Adipocyte (in vitro differentiated cells): ENCODE data around the gene RAB15.
A peak's percentile ranks its signal among the peaks of the same experiment; 100 is the strongest.

ENCODE experiments used
- DNase-seq: peaks from one replicate; pipeline ENCODE4 v3.0.0-alpha.2; 2015; ENCODE audit warnings: low read depth
- H3K27me3 ChIP-seq: replicated peaks from 2 replicates; pipeline ENCODE4 v1.7.0; 2013; ENCODE audit warnings: mild to moderate bottlenecking, low read length, moderate library complexity; ENCODE audit not compliant: control insufficient read depth, insufficient read depth
- H3K36me3 ChIP-seq: 2 replicates; pipeline ENCODE4 v1.7.0; 2013; ENCODE audit warnings: low read length, mild to moderate bottlenecking, moderate library complexity; ENCODE audit not compliant: control insufficient read depth, insufficient read depth, severe bottlenecking
- H3K4me1 ChIP-seq: 2 replicates; pipeline ENCODE4 v1.7.0; 2013; ENCODE audit warnings: mild to moderate bottlenecking, low read length, moderate library complexity; ENCODE audit not compliant: control insufficient read depth, insufficient read depth
- H3K4me3 ChIP-seq: 2 replicates; pipeline ENCODE4 v1.7.0; 2013; ENCODE audit warnings: mild to moderate bottlenecking, low read length, moderate library complexity
- H3K9ac ChIP-seq: 2 replicates; pipeline ENCODE4 v1.7.0; 2013; ENCODE audit warnings: mild to moderate bottlenecking, low read length, moderate library complexity
- H3K9me3 ChIP-seq: 2 replicates; pipeline ENCODE4 v1.7.0; 2013; ENCODE audit warnings: mild to moderate bottlenecking, low read length, moderate library complexity; ENCODE audit not compliant: control insufficient read depth

Gene RAB15

DNA sequence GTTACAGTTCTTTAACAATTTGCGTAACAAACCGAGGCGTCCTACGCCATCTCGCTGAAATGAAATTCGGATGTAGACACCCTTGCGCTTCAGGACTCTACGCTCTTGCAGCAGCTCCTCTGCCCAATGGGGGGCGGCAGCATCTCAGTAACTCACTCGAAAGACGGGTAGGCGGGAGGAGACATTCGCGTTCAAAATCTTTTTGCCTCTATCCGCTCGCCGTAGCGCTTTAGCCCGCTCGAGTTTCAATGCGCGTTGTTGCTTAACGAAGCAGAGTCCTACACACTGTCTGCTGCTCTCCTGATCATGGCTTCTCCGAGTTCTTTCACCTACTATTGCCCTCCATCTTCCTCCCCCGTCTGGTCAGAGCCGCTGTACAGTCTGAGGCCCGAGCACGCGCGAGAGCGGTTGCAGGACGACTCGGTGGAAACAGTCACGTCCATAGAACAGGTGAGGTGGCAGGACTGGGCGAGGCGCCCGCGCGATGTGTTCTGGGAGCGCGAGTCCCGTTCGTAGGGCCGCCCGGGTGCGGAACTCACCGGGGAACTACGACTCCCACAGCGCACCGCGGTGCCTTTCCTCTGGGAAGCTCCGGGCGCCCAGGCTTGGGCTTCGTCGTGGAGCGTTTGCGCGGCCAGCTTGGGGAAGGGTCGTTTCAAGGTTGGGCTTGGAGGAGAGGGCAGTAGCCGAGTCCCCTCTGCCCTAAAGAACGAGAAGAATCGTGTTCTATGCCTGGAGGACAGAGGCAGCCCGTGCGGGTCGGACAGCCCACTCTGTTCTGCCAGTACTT is 14.7 kb upstream of the RAB15 start, which contains the start of gene FNTB:
FNTB (plus strand) TSS at position 248 of the 790 bp plus-strand sequence; CDS start at position 307, 59 bp downstream.
- no peaks in the 10 kb centered on the region for H3K36me3 ChIP-seq
- peaks cover 13% of the 10 kb centered on the region for H3K4me1 ChIP-seq
- peak; percentile 98 for DNase-seq
- H3K9ac ChIP-seq = peak within 1 kb of the TSS; percentile 95
- no peaks in the 10 kb centered on the region for H3K27me3 ChIP-seq
- peak within 1 kb of the TSS; percentile 96 for H3K4me3 ChIP-seq
- H3K9me3 ChIP-seq = no peaks in the 10 kb centered on the region

DNA sequence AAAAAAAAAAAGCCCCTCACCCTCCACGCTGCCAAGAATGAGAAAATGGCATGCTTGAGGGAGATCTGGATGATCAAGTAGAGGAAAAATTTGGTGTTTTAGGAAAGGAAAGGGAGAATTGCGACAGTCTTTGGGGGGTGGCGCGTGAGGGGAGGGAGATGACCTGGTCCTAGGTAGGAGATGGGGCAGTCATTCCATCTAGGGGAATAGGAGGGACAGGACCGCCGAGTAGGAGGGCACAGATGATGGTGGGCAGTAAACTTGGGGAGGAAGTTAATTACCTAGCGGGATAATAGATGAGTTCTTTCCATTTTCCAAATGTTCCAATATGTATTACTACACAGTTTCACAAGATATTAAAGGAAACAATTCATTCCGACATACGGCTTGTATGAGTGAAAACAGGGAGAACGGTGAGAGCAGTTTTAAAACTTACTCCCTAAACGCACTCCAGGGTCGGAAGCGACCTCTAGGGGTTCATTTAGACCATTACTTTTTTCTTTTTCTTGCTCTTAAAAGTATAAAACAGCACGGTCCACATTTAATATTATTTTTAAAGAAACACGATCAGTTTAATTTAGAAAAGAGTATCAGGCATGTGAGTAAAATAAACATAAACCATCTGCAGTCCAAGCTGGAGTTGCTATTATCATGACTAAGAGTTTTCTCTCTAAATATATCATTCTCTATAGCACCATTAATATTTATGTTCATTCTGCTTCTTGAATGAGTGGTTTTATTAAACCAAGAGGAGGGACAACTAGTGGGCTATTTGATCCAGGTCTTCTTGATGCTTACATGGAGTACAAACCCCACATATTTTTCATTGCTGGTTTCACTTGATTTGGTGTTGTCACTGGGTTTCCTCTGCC is 11.5 kb upstream of the RAB15 start:
- DNase-seq = peak; percentile 84
- Histone ChIP-seq H3K9me3 (no peaks in the 10 kb centered on the region), H3K4me3 (peak overlapping the region; percentile 75)

DNA sequence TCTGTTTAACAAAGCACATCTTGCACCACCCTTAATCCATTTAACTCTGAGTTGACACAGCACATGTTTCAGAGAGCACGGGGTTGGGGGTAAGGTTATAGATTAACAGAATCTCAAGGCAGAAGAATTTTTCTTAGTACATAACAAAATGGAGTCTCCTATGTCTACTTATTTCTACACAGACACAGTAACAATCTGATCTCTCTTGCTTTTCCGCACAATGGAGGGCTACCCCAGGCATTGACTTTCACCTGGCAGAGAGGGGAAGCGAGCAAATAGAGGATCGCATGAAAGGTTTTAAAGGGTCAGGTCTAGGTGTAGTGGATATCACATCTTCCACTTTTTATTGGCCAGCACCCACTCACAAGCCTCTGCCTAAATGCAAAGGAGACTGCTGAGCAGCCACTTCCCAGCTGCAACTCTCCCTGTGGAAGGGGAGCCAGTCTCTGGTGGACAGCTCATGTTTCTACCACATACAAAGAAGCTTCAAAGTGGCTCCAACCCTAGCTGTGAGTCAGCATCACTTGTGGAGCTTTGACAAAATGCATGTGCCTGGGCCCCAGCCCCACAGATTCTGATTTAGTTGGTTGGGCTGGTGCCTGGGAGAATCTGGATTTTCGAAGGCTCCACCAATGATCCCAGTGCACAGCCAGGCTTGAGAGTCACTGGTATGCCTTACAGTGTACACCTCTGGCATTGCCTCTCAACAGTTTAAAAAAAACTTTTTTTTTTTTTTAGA is 7.4 kb upstream of the RAB15 start:
- no peaks in the 10 kb centered on the region for H3K9me3 ChIP-seq
- H3K4me3 ChIP-seq = no peak overlapping the region
- peak; percentile 45 for DNase-seq
- no peak overlapping the region for H3K9ac ChIP-seq
- H3K27me3 ChIP-seq = peaks cover 4% of the 10 kb centered on the region
- H3K36me3 ChIP-seq = no peaks in the 10 kb centered on the region
- no peaks in the 10 kb centered on the region for H3K4me1 ChIP-seq

More for the DNA sequence above, 11.5 kb upstream of the RAB15 start:
- Histone ChIP-seq H3K4me1 (peaks cover 13% of the 10 kb centered on the region), H3K27me3 (no peaks in the 10 kb centered on the region), H3K36me3 (no peaks in the 10 kb centered on the region), H3K9ac (peak overlapping the region; percentile 19)

- Histone ChIP-seq H3K4me3 (no peak overlapping the region), H3K27me3 (peaks cover 4% of the 10 kb centered on the region), H3K9ac (no peak overlapping the region), H3K9me3 (no peaks in the 10 kb centered on the region), H3K4me1 (no peaks in the 10 kb centered on the region), H3K36me3 (no peaks in the 10 kb centered on the region)
- no peak for DNase-seq
Measured at GRCh38 chr14:64974563-64974962, 2.4 kb upstream of the RAB15 start.

DNA sequence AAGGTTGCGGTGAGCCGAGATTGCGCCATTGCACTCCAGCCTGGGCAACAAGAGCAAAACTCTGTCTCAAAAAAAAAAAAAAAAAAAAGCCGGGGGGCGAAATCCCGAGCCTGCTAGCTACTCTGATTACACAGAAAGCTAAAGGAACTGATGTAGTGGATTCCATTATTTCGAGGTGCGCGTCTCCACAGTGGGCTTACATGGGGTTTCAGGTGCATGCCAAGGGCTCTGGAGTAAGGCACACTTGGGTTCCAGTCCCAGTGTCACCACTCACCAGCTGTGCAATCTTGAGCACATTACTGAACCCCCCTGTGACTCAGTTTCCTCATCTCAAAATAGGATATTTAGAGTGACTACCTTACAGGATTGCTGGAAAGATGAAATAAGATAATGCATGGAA is 1.7 kb upstream of the RAB15 start:
- no peak for DNase-seq
- no peak overlapping the region for H3K4me3 ChIP-seq
- H3K27me3 ChIP-seq = peaks cover 4% of the 10 kb centered on the region
- H3K4me1 ChIP-seq = no peaks in the 10 kb centered on the region
- H3K9ac ChIP-seq = no peak overlapping the region
- H3K36me3 ChIP-seq = no peaks in the 10 kb centered on the region
- H3K9me3 ChIP-seq = no peaks in the 10 kb centered on the region

DNA sequence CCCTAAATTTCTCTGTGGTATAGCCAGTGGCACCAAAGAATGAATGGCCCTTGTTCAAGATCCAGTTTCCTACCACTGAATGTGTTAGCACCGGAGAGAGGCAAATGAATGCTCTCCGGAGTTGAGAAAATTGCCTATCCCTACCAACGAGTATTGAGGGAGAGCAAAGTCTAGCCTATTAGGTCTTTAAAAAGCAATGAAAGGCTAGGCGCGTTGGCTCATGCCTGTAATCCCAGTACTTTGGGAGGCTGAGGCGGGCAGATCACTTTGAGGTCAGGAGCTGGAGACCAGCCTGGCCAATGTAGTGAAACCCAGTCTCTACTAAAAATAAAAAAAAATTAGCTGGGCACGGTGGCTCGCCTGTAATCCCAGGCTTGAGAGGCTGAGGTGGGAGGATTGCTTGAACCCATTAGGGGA is 898 bp upstream of the RAB15 start:
- DNase-seq = no peak
- Histone ChIP-seq H3K9me3 (no peaks in the 10 kb centered on the region), H3K4me3 (peak overlapping the region; percentile 81), H3K9ac (peak overlapping the region; percentile 79), H3K36me3 (no peaks in the 10 kb centered on the region), H3K4me1 (no peaks in the 10 kb centered on the region), H3K27me3 (peaks cover 4% of the 10 kb centered on the region)

DNA sequence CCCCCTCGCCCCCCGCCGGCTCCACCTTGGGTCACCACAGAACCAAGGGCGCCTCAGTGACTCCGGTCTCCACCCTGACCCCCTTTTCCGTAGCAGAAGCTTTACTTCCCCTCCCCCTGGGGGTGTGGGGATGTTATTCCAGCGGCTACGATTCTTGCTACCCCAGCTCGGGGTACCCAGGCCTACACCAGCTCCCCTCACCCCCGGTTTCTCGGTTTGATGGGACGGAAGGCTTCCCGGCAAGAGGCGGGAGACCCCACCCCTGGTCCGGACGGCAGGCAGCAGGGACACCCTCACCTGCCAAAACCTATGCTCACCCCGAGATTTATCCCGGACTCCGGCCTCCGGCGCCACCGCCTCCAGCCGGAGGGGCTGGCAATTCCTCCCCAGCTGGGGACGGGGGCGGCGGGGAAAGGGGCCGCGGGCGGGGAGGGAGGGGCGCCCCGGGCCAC is 619 bp downstream of the RAB15 start:
- Histone ChIP-seq H3K9me3 (no peaks in the 10 kb centered on the region), H3K36me3 (no peaks in the 10 kb centered on the region), H3K27me3 (no peaks in the 10 kb centered on the region), H3K4me3 (peak overlapping the region; percentile 81), H3K9ac (peak overlapping the region; percentile 70), H3K4me1 (no peaks in the 10 kb centered on the region)
- no peak for DNase-seq

DNA sequence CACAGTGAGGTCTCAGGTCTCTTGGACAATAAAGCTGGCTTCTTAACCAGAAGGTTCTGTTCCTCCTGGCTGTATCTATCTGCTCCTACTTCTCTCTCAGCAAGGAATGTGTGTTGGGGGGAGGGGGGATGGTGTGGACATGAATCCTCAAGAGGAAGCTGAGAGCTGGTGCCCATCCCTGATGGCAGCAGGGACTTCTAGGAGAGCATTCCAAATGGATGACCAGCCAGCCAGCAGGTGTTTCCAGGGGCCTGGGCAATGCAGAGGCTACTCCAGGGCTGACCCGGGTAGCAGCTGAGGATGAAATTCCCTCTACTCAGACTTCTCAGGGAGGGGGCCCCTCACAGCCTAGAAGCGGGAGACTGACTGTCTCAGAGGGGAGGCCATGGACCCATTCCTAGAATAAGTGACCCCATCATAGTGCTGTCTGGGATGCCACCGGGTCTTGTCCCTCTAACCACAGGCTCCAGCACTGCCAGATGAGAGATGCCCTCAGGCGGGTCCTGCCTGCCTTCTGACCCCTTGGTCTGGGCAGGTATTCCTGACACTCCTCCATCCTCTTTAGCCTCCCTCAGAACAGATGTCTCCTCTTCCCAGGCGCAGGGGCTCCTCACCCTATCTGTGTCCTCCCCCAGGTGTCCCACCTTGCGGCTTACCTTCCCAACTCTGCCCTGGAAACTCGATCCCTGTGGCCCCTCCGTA is 1.2 kb downstream of the RAB15 start:
- peak; percentile 10 for DNase-seq
- H3K9me3 ChIP-seq = no peaks in the 10 kb centered on the region
- H3K4me1 ChIP-seq = no peaks in the 10 kb centered on the region
- no peaks in the 10 kb centered on the region for H3K27me3 ChIP-seq
- H3K9ac ChIP-seq = peak overlapping the region; percentile 70
- H3K36me3 ChIP-seq = no peaks in the 10 kb centered on the region
- H3K4me3 ChIP-seq = peak overlapping the region; percentile 81

- no peak for DNase-seq
- Histone ChIP-seq H3K27me3 (no peaks in the 10 kb centered on the region), H3K36me3 (no peaks in the 10 kb centered on the region), H3K4me3 (no peak overlapping the region), H3K4me1 (no peaks in the 10 kb centered on the region), H3K9ac (no peak overlapping the region), H3K9me3 (no peaks in the 10 kb centered on the region)
Measured at GRCh38 chr14:64970041-64970440, 2.1 kb downstream of the RAB15 start.

DNA sequence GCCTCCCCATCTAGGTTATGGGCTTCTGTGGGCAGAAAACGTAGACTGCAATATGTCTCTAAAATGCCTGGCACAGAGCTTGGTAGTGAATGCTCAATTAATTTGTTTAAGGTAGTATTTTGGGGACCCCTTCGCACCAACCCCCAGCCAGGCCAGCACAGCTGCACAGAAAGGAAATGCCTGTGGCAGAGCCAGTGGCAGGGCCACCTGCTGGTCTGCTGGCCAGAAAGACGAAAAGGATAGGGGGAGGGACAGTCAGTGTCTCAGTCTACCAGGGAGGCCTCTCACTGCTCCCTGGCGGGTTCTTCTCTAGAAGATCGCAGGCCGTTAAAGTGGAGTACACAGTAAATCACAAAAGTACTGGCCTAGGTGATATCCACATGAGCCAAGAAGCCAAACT is 3.5 kb downstream of the RAB15 start:
- no peak overlapping the region for H3K4me3 ChIP-seq
- H3K4me1 ChIP-seq = no peaks in the 10 kb centered on the region
- H3K9me3 ChIP-seq = no peaks in the 10 kb centered on the region
- H3K9ac ChIP-seq = no peak overlapping the region
- H3K36me3 ChIP-seq = no peaks in the 10 kb centered on the region
- no peak for DNase-seq
- no peaks in the 10 kb centered on the region for H3K27me3 ChIP-seq
